ENCODE data around the gene COQ8A. TPM values are rescaled to one million over a fixed set of nuclear protein-coding genes. Genes with fewer than 3 reads are reported as not detected.
A peak's percentile ranks its signal among the peaks of the same experiment; 100 is the strongest.

Gene COQ8A
- polyA plus RNA-seq, 1 experiment: 5.3 TPM

GRCh38 chr1:226937940-226938725 lies 2.0 kb upstream of the COQ8A start:
- Histone ChIP-seq H3K27ac (ENCODE audit: low read depth, low read length) (no peak overlapping the region), H3K27me3 (ENCODE audit: control insufficient read depth, insufficient read depth, low read length) (peaks cover 3% of the 10 kb centered on the region), H3K4me3 (ENCODE audit: low read depth, low read length) (no peak overlapping the region), H3K9me3 (ENCODE audit: control insufficient read depth, insufficient read depth, low read length) (no peaks in the 10 kb centered on the region; the same call in 1 of the 2 replicates)
- ChIA-PET POLR2A (interaction anchor here (0.5 to 1.1 kb wide), 11 partner anchors 15 to 1292 kb away, joined by 3 to 7 read pairs (median 4); no protein-coding TSS in a partner anchor), CTCF (interaction anchor here (1.1 kb wide), 1 partner anchor 312 kb away, joined by 3 read pairs; no protein-coding TSS in a partner anchor)
- no peak for DNase-seq (ENCODE audit: low read depth, low spot score)
- no peak for TF ChIP-seq CTCF (IDR thresholded peaks at IDR 0.05; ENCODE audit: low read depth, low read length)

GRCh38 chr1:226938903-226939437 lies 1.1 kb upstream of the COQ8A start:
- peak overlapping the region; percentile 72 for H3K4me3 ChIP-seq (ENCODE audit: low read depth, low read length)
- ChIA-PET POLR2A (interaction anchor here (0.6 to 2.2 kb wide), 13 partner anchors 14 to 1291 kb away, joined by 3 to 10 read pairs (median 4); no protein-coding TSS in a partner anchor), CTCF (interaction anchor here (0.6 to 0.7 kb wide), 2 partner anchors 72 to 391 kb away, joined by 3 to 8 read pairs; no protein-coding TSS in a partner anchor)
- peaks cover 4% of the 10 kb centered on the region for H3K27me3 ChIP-seq (ENCODE audit: control insufficient read depth, insufficient read depth, low read length)
- H3K9me3 ChIP-seq (ENCODE audit: control insufficient read depth, insufficient read depth, low read length): no peaks in the 10 kb centered on the region; the same call in 1 of the 2 replicates
- peak overlapping the region; percentile 99 for H3K27ac ChIP-seq (ENCODE audit: low read depth, low read length)
- no peak for DNase-seq (ENCODE audit: low read depth, low spot score)
- no peak for TF ChIP-seq CTCF (IDR thresholded peaks at IDR 0.05; ENCODE audit: low read depth, low read length)

- ChIA-PET CTCF (interaction anchor here (0.6 to 1.1 kb wide), 3 partner anchors 73 to 391 kb away, joined by 3 to 8 read pairs (median 5); no protein-coding TSS in a partner anchor), POLR2A (interaction anchor here (0.9 to 2.2 kb wide), 6 partner anchors 11 to 379 kb away, joined by 3 to 10 read pairs (median 4); no protein-coding TSS in a partner anchor)
- Histone ChIP-seq H3K27ac (ENCODE audit: low read depth, low read length) (peak overlapping the region; percentile 99), H3K9me3 (ENCODE audit: control insufficient read depth, insufficient read depth, low read length) (no peaks in the 10 kb centered on the region; the same call in 1 of the 2 replicates), H3K4me3 (ENCODE audit: low read depth, low read length) (peak overlapping the region; percentile 72), H3K27me3 (ENCODE audit: control insufficient read depth, insufficient read depth, low read length) (peaks cover 4% of the 10 kb centered on the region)
- no peak for DNase-seq (ENCODE audit: low read depth, low spot score)
- TF ChIP-seq CTCF (IDR thresholded peaks at IDR 0.05; ENCODE audit: low read depth, low read length): no peak
Observed at GRCh38 chr1:226939438-226940028, 561 bp upstream of the COQ8A start.

- DNase-seq (ENCODE audit: low read depth, low spot score): no peak
- ChIA-PET CTCF (interaction anchor here (0.6 to 1.1 kb wide), 3 partner anchors 315 to 1064 kb away, joined by 3 to 7 read pairs (median 5); no protein-coding TSS in a partner anchor), POLR2A (interaction anchor here (2.2 kb wide), 1 partner anchor 29 kb away, joined by 10 read pairs; no protein-coding TSS in a partner anchor)
- no peaks in the 10 kb centered on the region; the same call in 1 of the 2 replicates for H3K9me3 ChIP-seq (ENCODE audit: control insufficient read depth, insufficient read depth, low read length)
- H3K27me3 ChIP-seq (ENCODE audit: control insufficient read depth, insufficient read depth, low read length): peaks cover 4% of the 10 kb centered on the region
- peak overlapping the region; percentile 74 for H3K4me3 ChIP-seq (ENCODE audit: low read depth, low read length)
- no peak for TF ChIP-seq CTCF (IDR thresholded peaks at IDR 0.05; ENCODE audit: low read depth, low read length)
- no peak overlapping the region for H3K27ac ChIP-seq (ENCODE audit: low read depth, low read length)
Observed at GRCh38 chr1:226940806-226941067, 643 bp downstream of the COQ8A start.
